Gastroesophageal sphincter (tissue), 3 donors: Measurements from ENCODE around the gene VAV3.

Experiments used
- CTCF ChIP-seq, 4 experiments: fragments of 200-600 bp in 2 of 4; fragments of 450-650 bp in 2 of 4; sonication (generic) in 1 of 4; IDR thresholded peaks; one replicate each; pipeline ENCODE4 v1.5.1; 2017 to 2019; ENCODE audit warnings: antibody characterized with exemption in 4 of 4, mild to moderate bottlenecking in 2 of 4, moderate library complexity in 2 of 4
- EP300 ChIP-seq: sonication (generic); formaldehyde crosslinking; IDR thresholded peaks from one replicate; pipeline ENCODE4 v1.6.1; 2017; ENCODE audit warnings: antibody characterized with exemption, mild to moderate bottlenecking

GRCh38 chr1:107866870-107867269 lies 98.1 kb downstream of the VAV3 start:
- TF ChIP-seq CTCF (IDR thresholded peaks at IDR 0.05) (no peak), EP300 (no peak)
